Occipital lobe (tissue), 2 donors: Measurements from ENCODE around the gene OBP2A. TPM values are rescaled to one million over a fixed set of nuclear protein-coding genes. Genes with fewer than 3 reads are reported as not detected.
"Not testable (repeated sequence)": the region's sequence is repeated elsewhere in the genome, so short reads cannot be mapped to it uniquely, and the experiment has no call there.

ENCODE experiments used
- DNase-seq: peaks from one replicate; lab custom pipeline; 2025; lab: John Stamatoyannopoulos, UW
- total RNA-seq: library from RNA; depleted of rRNA; stranded (reverse); fragments of >200 nt; gene quantifications from one replicate; pipeline ENCODE4 v1.2.3, GENCODE V29; 2014

Gene OBP2A
- not detected for total RNA-seq

- DNase-seq: not testable (repeated sequence)
These were observed at the start of gene OBP2A for GRCh38 chr9:135545646-135546176. Gene OBP2A (plus strand): TSS chr9:135546126. CDS start chr9:135546181, 55 bp downstream.

GRCh38 chr9:135498381-135499126 lies 47.4 kb upstream of the OBP2A start:
- no peak for DNase-seq

GRCh38 chr9:135499326-135500070 lies 46.4 kb upstream of the OBP2A start:
- DNase-seq: peak; percentile 90

GRCh38 chr9:135500071-135500524 lies 45.8 kb upstream of the OBP2A start:
- no peak for DNase-seq

GRCh38 chr9:135500525-135501260 lies 45.2 kb upstream of the OBP2A start, which contains the start of gene MRPS2:
Gene MRPS2 (plus strand): TSS chr9:135500682. CDS start chr9:135500711, 29 bp downstream.
- peak; percentile 87 for DNase-seq

- no peak for DNase-seq
These were observed 44.4 kb upstream of the OBP2A start for GRCh38 chr9:135501261-135502167.

- no peak for DNase-seq
These were observed 43.6 kb upstream of the OBP2A start for GRCh38 chr9:135502168-135502872.

- no peak for DNase-seq
These were observed 43.0 kb upstream of the OBP2A start for GRCh38 chr9:135502873-135503321.

- DNase-seq: no peak
These were observed 42.3 kb upstream of the OBP2A start for GRCh38 chr9:135503371-135504261.

- DNase-seq: peak; percentile 22
These were observed 41.4 kb upstream of the OBP2A start for GRCh38 chr9:135504262-135505243.

- DNase-seq: no peak
These were observed 40.3 kb upstream of the OBP2A start for GRCh38 chr9:135505406-135506187.

- DNase-seq: no peak
These were observed 39.4 kb upstream of the OBP2A start for GRCh38 chr9:135506327-135507103.

- DNase-seq: no peak
These were observed 38.6 kb upstream of the OBP2A start for GRCh38 chr9:135507104-135508035.

- no peak for DNase-seq
These were observed 37.6 kb upstream of the OBP2A start for GRCh38 chr9:135508211-135508820.
